ES-I3 (cell line): ENCODE data around the gene EVC2.
A peak's percentile ranks its signal among the peaks of the same experiment; 100 is the strongest.

Source experiments
- H3K36me3 ChIP-seq: 2 replicates; pipeline ENCODE4 v1.6.1; 2013; ENCODE audit warnings: mild to moderate bottlenecking, low read length, control low read depth, moderate library complexity; ENCODE audit not compliant: insufficient read depth
- H3K4me1 ChIP-seq: 2 replicates; pipeline ENCODE4 v1.6.1; 2013; ENCODE audit warnings: mild to moderate bottlenecking, control low read depth, low read length; ENCODE audit not compliant: insufficient read depth
- H3K9ac ChIP-seq: 2 replicates; pipeline ENCODE4 v1.6.1; 2013; ENCODE audit warnings: low read depth, mild to moderate bottlenecking, low read length, moderate library complexity
- H3K9me3 ChIP-seq: 2 replicates; pipeline ENCODE4 v1.6.1; 2013; ENCODE audit warnings: mild to moderate bottlenecking, low read length, moderate library complexity; ENCODE audit not compliant: control insufficient read depth, insufficient read depth

EVC2 gene

GRCh38 chr4:5711479-5712184 is 3.3 kb upstream of the EVC2 start:
- Histone ChIP-seq H3K9me3 (no peaks in the 10 kb centered on the region; the same call in none of the 2 replicates), H3K36me3 (no peaks in the 10 kb centered on the region), H3K4me1 (peaks cover 3% of the 10 kb centered on the region; the same call in 1 of the 2 replicates), H3K9ac (peak overlapping the region; percentile 62)

GRCh38 chr4:5710961-5711478 is 2.7 kb upstream of the EVC2 start, which contains the start of gene EVC:
TSS of gene EVC (plus strand) at chr4:5711201. CDS start at chr4:5711381, 180 bp downstream.
- no peaks in the 10 kb centered on the region; the same call in none of the 2 replicates for H3K9me3 ChIP-seq
- H3K36me3 ChIP-seq, result no peaks in the 10 kb centered on the region
- H3K9ac ChIP-seq, result peak within 1 kb of the TSS; percentile 62
- peaks cover 3% of the 10 kb centered on the region; the same call in 1 of the 2 replicates for H3K4me1 ChIP-seq

GRCh38 chr4:5710065-5710960 is 2.0 kb upstream of the EVC2 start:
- Histone ChIP-seq H3K4me1 (peaks cover 3% of the 10 kb centered on the region; the same call in 1 of the 2 replicates), H3K36me3 (no peaks in the 10 kb centered on the region), H3K9me3 (no peaks in the 10 kb centered on the region; the same call in none of the 2 replicates), H3K9ac (peak overlapping the region; percentile 62)

- H3K36me3 ChIP-seq, result no peaks in the 10 kb centered on the region
- peak overlapping the region; percentile 86 for H3K9ac ChIP-seq
- peaks cover 3% of the 10 kb centered on the region; the same call in 1 of the 2 replicates for H3K4me1 ChIP-seq
Observed at GRCh38 chr4:5709207-5709575, 832 bp upstream of the EVC2 start.

GRCh38 chr4:5707778-5708448 is 446 bp downstream of the EVC2 start:
- no peaks in the 10 kb centered on the region for H3K36me3 ChIP-seq
- peaks cover 4% of the 10 kb centered on the region; the same call in 1 of the 2 replicates for H3K9me3 ChIP-seq
- peaks cover 3% of the 10 kb centered on the region; the same call in 1 of the 2 replicates for H3K4me1 ChIP-seq
- H3K9ac ChIP-seq, result peak overlapping the region; percentile 86; the same call in 1 of the 2 replicates

More at GRCh38 chr4:5709207-5709575, 832 bp upstream of the EVC2 start:
- peaks cover 3% of the 10 kb centered on the region; the same call in 1 of the 2 replicates for H3K9me3 ChIP-seq

GRCh38 chr4:5707366-5707765 is 993 bp downstream of the EVC2 start:
- H3K9me3 ChIP-seq, result peaks cover 4% of the 10 kb centered on the region; the same call in 1 of the 2 replicates
- H3K9ac ChIP-seq, result peak overlapping the region; percentile 86; the same call in 1 of the 2 replicates
- no peaks in the 10 kb centered on the region for H3K36me3 ChIP-seq
- H3K4me1 ChIP-seq, result peaks cover 3% of the 10 kb centered on the region; the same call in 1 of the 2 replicates

GRCh38 chr4:5706486-5707290 is 1.7 kb downstream of the EVC2 start:
- Histone ChIP-seq H3K9me3 (peaks cover 4% of the 10 kb centered on the region; the same call in 1 of the 2 replicates), H3K4me1 (peaks cover 3% of the 10 kb centered on the region; the same call in 1 of the 2 replicates), H3K36me3 (no peaks in the 10 kb centered on the region), H3K9ac (no peak overlapping the region)

GRCh38 chr4:5705647-5706320 is 2.6 kb downstream of the EVC2 start:
- Histone ChIP-seq H3K9me3 (peaks cover 4% of the 10 kb centered on the region; the same call in 1 of the 2 replicates), H3K36me3 (no peaks in the 10 kb centered on the region), H3K4me1 (peaks cover 3% of the 10 kb centered on the region; the same call in 1 of the 2 replicates), H3K9ac (no peak overlapping the region)

GRCh38 chr4:5704276-5704675 is 4.1 kb downstream of the EVC2 start:
- Histone ChIP-seq H3K9ac (no peak overlapping the region), H3K36me3 (no peaks in the 10 kb centered on the region), H3K4me1 (peaks cover 3% of the 10 kb centered on the region; the same call in 1 of the 2 replicates), H3K9me3 (peaks cover 4% of the 10 kb centered on the region; the same call in 1 of the 2 replicates)

- peaks cover 3% of the 10 kb centered on the region; the same call in 1 of the 2 replicates for H3K4me1 ChIP-seq
- H3K36me3 ChIP-seq, result no peaks in the 10 kb centered on the region
- peaks cover 4% of the 10 kb centered on the region; the same call in 1 of the 2 replicates for H3K9me3 ChIP-seq
- no peak overlapping the region for H3K9ac ChIP-seq
Observed at GRCh38 chr4:5703831-5704230, 4.5 kb downstream of the EVC2 start.

GRCh38 chr4:5701971-5702370 is 6.4 kb downstream of the EVC2 start:
- H3K9ac ChIP-seq, result no peak overlapping the region
- peaks cover 4% of the 10 kb centered on the region; the same call in 1 of the 2 replicates for H3K9me3 ChIP-seq
- H3K36me3 ChIP-seq, result no peaks in the 10 kb centered on the region

GRCh38 chr4:5700459-5700858 is 7.9 kb downstream of the EVC2 start:
- Histone ChIP-seq H3K9ac (no peak overlapping the region), H3K9me3 (peaks cover 4% of the 10 kb centered on the region; the same call in 1 of the 2 replicates), H3K4me1 (no peaks in the 10 kb centered on the region), H3K36me3 (no peaks in the 10 kb centered on the region)

More at GRCh38 chr4:5701971-5702370, 6.4 kb downstream of the EVC2 start:
- peaks cover under 1% of the 10 kb centered on the region; the same call in 1 of the 2 replicates for H3K4me1 ChIP-seq
